Testis (tissue), 2 donors: ENCODE measurements around the gene INAFM2.

ENCODE experiments used
- POLR2A ChIP-seq: fragments of 450-650 bp; IDR thresholded peaks from one replicate; pipeline ENCODE4 v1.6.1; 2017; ENCODE audit warnings: antibody characterized with exemption, mild to moderate bottlenecking, moderate library complexity
- TF ChIP-seq, protein P1 (sequence below), 3 experiments: fragments of 450-650 bp in 2 of 3; fragments of 200-600 bp in 1 of 3; sonication (generic) in 1 of 3; IDR thresholded peaks; one replicate each; pipeline ENCODE4 v1.5.1; 2016 to 2019; ENCODE audit warnings: antibody characterized with exemption in 3 of 3, mild to moderate bottlenecking in 2 of 3, moderate library complexity in 1 of 3

DNA sequence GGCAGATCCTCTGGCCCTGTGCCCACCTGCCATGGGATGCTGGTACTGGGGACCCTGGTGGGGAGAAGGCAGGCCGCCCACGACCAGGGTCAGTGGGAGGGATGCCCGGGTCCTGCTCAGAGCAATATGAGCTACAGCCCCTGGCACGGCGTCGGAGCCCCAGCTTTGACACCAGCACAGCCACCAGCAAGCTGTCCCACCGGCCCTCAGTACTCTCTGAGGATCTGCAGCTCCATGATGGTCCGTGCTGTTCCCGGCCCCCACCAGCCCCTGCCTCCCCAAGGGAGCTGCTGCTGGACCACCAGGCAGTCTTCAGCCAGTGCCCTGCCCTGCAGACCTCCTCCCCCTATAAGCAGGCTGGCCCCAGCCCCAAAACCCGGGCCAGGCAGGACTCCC lies 46.0 kb downstream of the INAFM2 start:
- TF ChIP-seq, protein P1, sequence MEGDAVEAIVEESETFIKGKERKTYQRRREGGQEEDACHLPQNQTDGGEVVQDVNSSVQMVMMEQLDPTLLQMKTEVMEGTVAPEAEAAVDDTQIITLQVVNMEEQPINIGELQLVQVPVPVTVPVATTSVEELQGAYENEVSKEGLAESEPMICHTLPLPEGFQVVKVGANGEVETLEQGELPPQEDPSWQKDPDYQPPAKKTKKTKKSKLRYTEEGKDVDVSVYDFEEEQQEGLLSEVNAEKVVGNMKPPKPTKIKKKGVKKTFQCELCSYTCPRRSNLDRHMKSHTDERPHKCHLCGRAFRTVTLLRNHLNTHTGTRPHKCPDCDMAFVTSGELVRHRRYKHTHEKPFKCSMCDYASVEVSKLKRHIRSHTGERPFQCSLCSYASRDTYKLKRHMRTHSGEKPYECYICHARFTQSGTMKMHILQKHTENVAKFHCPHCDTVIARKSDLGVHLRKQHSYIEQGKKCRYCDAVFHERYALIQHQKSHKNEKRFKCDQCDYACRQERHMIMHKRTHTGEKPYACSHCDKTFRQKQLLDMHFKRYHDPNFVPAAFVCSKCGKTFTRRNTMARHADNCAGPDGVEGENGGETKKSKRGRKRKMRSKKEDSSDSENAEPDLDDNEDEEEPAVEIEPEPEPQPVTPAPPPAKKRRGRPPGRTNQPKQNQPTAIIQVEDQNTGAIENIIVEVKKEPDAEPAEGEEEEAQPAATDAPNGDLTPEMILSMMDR (IDR thresholded peaks at IDR 0.05), result no peak
- TF ChIP-seq POLR2A, result no peak
